ENCODE measurements around the gene DGKD. TPM values are rescaled to one million over a fixed set of nuclear protein-coding genes. Genes with fewer than 3 reads are reported as not detected.

The DGKD gene
- total RNA-seq, 1 experiment from 2014 or later = 105 TPM

DNA sequence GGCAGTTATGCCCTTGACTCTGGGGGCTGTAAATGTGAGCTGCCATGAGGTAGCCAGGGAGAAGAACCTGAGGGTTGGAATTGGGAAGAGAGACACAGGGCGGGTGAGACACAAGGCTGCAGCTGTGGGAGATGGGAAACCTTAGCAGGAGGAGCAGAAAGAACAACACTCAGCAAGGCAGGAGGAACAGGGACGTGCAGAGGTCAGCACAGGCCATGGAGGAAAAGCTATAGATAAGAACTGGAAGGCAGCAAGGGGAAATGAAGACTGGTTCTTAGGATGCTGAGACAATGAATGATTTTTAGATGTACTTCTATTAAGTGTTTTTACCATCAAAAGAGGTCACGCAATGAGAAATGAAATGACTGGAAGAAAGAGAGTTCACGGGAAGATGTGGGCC, 132.1 kb downstream of the DGKD start:
- Mint-ChIP-seq H3K4me3 (ENCODE audit: unreplicated experiment) (peak overlapping the region; percentile 21), H3K4me1 (ENCODE audit: low read depth, unreplicated experiment) (peaks cover 18% of the 10 kb centered on the region), H3K27me3 (ENCODE audit: insufficient read depth, unreplicated experiment) (no peaks in the 10 kb centered on the region), H3K27ac (ENCODE audit: unreplicated experiment) (peak overlapping the region; percentile 54), H3K9me3 (ENCODE audit: unreplicated experiment) (no peaks in the 10 kb centered on the region), H3K36me3 (ENCODE audit: insufficient read depth, unreplicated experiment) (peaks cover 30% of the 10 kb centered on the region)
- POLR2A ChIA-PET = no interaction called here
- no peak for DNase-seq
- intact Hi-C loops (cut with micrococcal nuclease; ENCODE audit: unreplicated experiment) = no loop called here
- TF ChIP-seq, protein P1, sequence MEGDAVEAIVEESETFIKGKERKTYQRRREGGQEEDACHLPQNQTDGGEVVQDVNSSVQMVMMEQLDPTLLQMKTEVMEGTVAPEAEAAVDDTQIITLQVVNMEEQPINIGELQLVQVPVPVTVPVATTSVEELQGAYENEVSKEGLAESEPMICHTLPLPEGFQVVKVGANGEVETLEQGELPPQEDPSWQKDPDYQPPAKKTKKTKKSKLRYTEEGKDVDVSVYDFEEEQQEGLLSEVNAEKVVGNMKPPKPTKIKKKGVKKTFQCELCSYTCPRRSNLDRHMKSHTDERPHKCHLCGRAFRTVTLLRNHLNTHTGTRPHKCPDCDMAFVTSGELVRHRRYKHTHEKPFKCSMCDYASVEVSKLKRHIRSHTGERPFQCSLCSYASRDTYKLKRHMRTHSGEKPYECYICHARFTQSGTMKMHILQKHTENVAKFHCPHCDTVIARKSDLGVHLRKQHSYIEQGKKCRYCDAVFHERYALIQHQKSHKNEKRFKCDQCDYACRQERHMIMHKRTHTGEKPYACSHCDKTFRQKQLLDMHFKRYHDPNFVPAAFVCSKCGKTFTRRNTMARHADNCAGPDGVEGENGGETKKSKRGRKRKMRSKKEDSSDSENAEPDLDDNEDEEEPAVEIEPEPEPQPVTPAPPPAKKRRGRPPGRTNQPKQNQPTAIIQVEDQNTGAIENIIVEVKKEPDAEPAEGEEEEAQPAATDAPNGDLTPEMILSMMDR (IDR thresholded peaks at IDR 0.05; ENCODE audit: insufficient read depth in 1 of 2, low read depth in 1 of 2, low read length in 1 of 2, severe bottlenecking in 1 of 2, unreplicated experiment in 1 of 2) = no peak
- H3K36me3 ChIP-seq (ENCODE audit: control insufficient read depth, insufficient read depth, low read length) = no peaks in the 10 kb centered on the region
- peaks cover 38% of the 10 kb centered on the region for H3K4me1 ChIP-seq
- CTCF ChIA-PET = interaction anchor here (0.7 to 1.0 kb wide), 2 partner anchors 38 to 346 kb away, joined by 3 to 5 read pairs; no protein-coding TSS in a partner anchor
- H3K27me3 ChIP-seq (replicated peaks; ENCODE audit: control insufficient read depth, insufficient read depth, low read length) = no peaks in the 10 kb centered on the region
- no peak overlapping the region for H3K4me3 ChIP-seq (ENCODE audit: low read depth, low read length)
- BruUV-seq (replicated peaks) = no TSS peak
- H3K9me3 ChIP-seq = no peaks in the 10 kb centered on the region

DNA sequence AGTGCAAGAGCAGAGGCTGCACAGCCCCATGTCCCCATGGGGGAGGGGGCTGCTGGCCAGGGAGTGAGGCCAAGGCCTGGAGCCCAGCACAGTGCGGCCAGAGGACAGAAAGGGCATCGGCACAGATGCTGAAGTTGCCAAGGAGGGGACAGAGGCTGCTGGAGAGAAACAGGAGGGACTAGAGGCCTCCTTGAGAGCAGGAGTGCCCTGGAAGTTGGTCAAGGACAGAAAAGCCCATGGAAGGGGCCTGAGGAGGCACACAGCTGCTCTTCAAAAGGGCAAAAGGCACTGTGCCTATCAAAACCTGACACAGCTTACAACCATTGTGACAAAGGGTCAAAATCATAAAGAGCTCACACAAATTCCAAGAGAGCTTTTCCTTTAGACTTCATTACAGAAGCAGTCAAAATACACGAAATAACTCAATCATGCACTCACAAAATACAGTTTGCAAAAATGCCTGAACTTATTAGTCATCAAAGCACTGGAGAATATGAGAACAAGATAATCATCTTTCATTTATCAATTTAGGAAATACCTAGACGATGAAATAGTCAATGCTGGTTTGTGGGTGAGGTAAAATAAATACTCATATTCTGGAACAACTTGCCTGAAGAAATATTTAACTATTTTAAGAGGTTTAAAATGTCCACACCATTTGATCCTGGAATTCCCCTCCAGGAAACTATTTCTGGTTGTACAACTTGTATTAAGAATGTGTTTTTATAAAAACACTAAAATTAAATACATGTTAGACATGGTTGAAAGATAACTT, 132.7 kb downstream of the DGKD start:
- ChIA-PET POLR2A (no interaction called here), CTCF (interaction anchor here (0.7 to 1.0 kb wide), 2 partner anchors 38 to 346 kb away, joined by 3 to 5 read pairs; no protein-coding TSS in a partner anchor)
- H3K9me3 ChIP-seq = no peaks in the 10 kb centered on the region
- TF ChIP-seq, protein P1 (IDR thresholded peaks at IDR 0.05; ENCODE audit: insufficient read depth in 1 of 2, low read depth in 1 of 2, low read length in 1 of 2, severe bottlenecking in 1 of 2, unreplicated experiment in 1 of 2) = no peak
- intact Hi-C loops (cut with micrococcal nuclease; ENCODE audit: unreplicated experiment) = no loop called here
- Mint-ChIP-seq H3K27me3 (ENCODE audit: insufficient read depth, unreplicated experiment) (no peaks in the 10 kb centered on the region), H3K27ac (ENCODE audit: unreplicated experiment) (peak overlapping the region; percentile 54), H3K36me3 (ENCODE audit: insufficient read depth, unreplicated experiment) (peaks cover 29% of the 10 kb centered on the region), H3K4me3 (ENCODE audit: unreplicated experiment) (peak overlapping the region; percentile 21), H3K4me1 (ENCODE audit: low read depth, unreplicated experiment) (peaks cover 18% of the 10 kb centered on the region), H3K9me3 (ENCODE audit: unreplicated experiment) (no peaks in the 10 kb centered on the region)
- no TSS peak for BruUV-seq (replicated peaks)
- DNase-seq = peak in 1 of 2 experiments; percentile 31
- no peaks in the 10 kb centered on the region for H3K27me3 ChIP-seq (replicated peaks; ENCODE audit: control insufficient read depth, insufficient read depth, low read length)
- H3K4me3 ChIP-seq (ENCODE audit: low read depth, low read length) = no peak overlapping the region
- H3K36me3 ChIP-seq (ENCODE audit: control insufficient read depth, insufficient read depth, low read length) = no peaks in the 10 kb centered on the region
- H3K4me1 ChIP-seq = peaks cover 38% of the 10 kb centered on the region

DNA sequence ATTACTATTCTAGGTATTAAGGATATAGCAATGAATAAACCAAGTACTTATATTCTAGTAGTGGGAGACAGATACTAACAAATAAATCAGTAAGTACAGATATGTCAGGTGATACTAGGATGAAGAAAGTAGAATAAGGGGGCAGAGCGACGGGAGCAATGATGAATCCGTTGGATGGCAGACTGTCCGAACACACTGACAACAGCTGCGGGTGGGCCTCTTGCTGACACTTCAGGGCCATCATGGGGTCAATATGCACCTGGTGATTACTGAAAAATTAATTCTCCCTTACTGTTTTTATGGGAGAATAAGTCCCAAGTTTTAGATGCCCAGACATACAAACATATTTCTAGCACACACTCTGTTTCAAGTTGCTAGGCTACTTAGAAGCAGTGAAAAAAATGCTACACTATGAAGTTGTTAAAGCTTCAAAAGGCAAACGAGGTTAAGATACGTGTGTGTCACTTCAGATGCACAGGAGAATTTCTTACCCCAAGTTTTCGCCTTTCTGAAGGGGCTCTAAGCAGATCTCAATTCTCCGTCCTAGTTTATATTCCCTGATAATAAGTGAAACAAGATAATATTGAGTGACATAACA, 133.6 kb downstream of the DGKD start:
- intact Hi-C loops (cut with micrococcal nuclease; ENCODE audit: unreplicated experiment) = no loop called here
- DNase-seq = no peak
- no peaks in the 10 kb centered on the region for H3K27me3 Mint-ChIP-seq (ENCODE audit: insufficient read depth, unreplicated experiment)
- Histone ChIP-seq H3K27me3 (replicated peaks; ENCODE audit: control insufficient read depth, insufficient read depth, low read length) (no peaks in the 10 kb centered on the region), H3K4me3 (ENCODE audit: low read depth, low read length) (no peak overlapping the region), H3K4me1 (peaks cover 38% of the 10 kb centered on the region), H3K9me3 (no peaks in the 10 kb centered on the region), H3K36me3 (ENCODE audit: control insufficient read depth, insufficient read depth, low read length) (no peaks in the 10 kb centered on the region)
- ChIA-PET CTCF (no interaction called here), POLR2A (no interaction called here)
- no TSS peak for BruUV-seq (replicated peaks)
- TF ChIP-seq, protein P1 (IDR thresholded peaks at IDR 0.05; ENCODE audit: insufficient read depth in 1 of 2, low read depth in 1 of 2, low read length in 1 of 2, severe bottlenecking in 1 of 2, unreplicated experiment in 1 of 2) = no peak
- H3K9me3 Mint-ChIP-seq (ENCODE audit: unreplicated experiment) = no peaks in the 10 kb centered on the region
- H3K4me1 Mint-ChIP-seq (ENCODE audit: low read depth, unreplicated experiment) = peaks cover 18% of the 10 kb centered on the region
- no peak overlapping the region for H3K27ac Mint-ChIP-seq (ENCODE audit: unreplicated experiment)
- H3K4me3 Mint-ChIP-seq (ENCODE audit: unreplicated experiment) = no peak overlapping the region
- peaks cover 32% of the 10 kb centered on the region for H3K36me3 Mint-ChIP-seq (ENCODE audit: insufficient read depth, unreplicated experiment)

Data from Caco-2 (cell line).